Sciatic nerve (tissue), 2 donors: ENCODE measurements around the gene NIM1K. TPM values are rescaled to one million over a fixed set of nuclear protein-coding genes. Genes with fewer than 3 reads are reported as not detected.
"Not testable (repeated sequence)": the region's sequence is repeated elsewhere in the genome, so short reads cannot be mapped to it uniquely, and the experiment has no call there.

Experiments
- ATAC-seq: fragments of 200-7000 bp; cut with Tn5 transposase; one replicate; pipeline ENCODE4 v1.9.1; 2020; ENCODE audit warnings: mild to moderate bottlenecking, moderate library complexity
- DNase-seq: peaks from one replicate; pipeline ENCODE4 v3.0.0-alpha.2; 2020; ENCODE audit warnings: low spot score
- intact Hi-C: fragments of 100-400 bp; cut with DNase I; formaldehyde crosslinking; loops from one replicate; pipeline ENCODE4 v1.14.2; 2022
- total RNA-seq: library from RNA; stranded (reverse); fragmentation: NEBNext Ultra II Directional; extraction: Animal tissue kit (Norgen Biotek cat#: 25700); gene quantifications from one replicate; pipeline ENCODE4 v1.2.1, GENCODE V29; 2021
- donor health status: DM: no; HTN: no; CAD: no.
- donor health status: DM: no; HTN: no; CAD: no.

The NIM1K gene
- total RNA-seq, 1 donor from 2014 or later, result 5.4 TPM

- DNase-seq, intact Hi-C loops, ATAC-seq: not testable (repeated sequence)
Observed at GRCh38 chr5:43262269-43262668, 70.2 kb downstream of the NIM1K start.

GRCh38 chr5:43268188-43268820 lies 76.3 kb downstream of the NIM1K start:
- intact Hi-C loops, result no loop called here
- ATAC-seq, result no peak
- DNase-seq, result no peak

- DNase-seq (no peak), ATAC-seq (no peak)
- intact Hi-C loops, result no loop called here
Observed at GRCh38 chr5:43270645-43271044, 78.6 kb downstream of the NIM1K start.

GRCh38 chr5:43273552-43273951 lies 81.5 kb downstream of the NIM1K start:
- DNase-seq, result no peak
- intact Hi-C loops, result no loop called here
- no peak for ATAC-seq

DNA sequence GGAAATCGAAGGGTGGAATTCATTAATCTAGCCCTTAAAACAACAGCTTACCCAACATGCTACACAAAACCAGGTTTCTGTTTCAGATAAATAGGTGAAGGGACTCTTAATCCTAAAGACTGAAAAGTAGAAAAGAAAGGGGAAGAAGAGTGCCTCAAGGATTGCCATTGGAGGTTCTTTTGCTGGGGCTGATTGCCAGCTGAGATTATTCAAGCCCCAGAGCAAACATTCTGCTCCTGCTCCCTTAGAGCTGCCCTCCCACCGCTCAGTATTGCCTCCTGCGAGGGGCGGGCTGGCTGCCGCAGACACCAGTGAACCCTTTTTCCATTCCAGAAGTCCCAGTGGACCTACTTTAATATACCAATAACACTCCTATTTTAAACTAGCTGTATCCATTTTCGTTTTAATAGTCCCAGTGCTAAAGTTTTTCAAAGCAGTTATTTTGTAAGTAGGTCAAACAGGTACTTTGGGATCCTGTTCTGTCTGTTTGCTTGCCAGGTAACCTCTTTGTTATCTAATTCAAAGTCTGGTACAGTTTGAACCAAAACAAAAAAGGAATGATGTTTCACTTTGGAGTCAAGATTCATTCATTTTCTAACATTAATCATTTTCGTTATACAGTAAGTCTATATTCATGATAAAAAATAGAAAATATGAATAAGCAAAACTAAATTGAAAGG lies 82.5 kb downstream of the NIM1K start:
- intact Hi-C loops, result no loop called here
- ATAC-seq, result no peak

GRCh38 chr5:43275391-43275790 lies 83.4 kb downstream of the NIM1K start:
- no peak for ATAC-seq

More for the DNA sequence above, 82.5 kb downstream of the NIM1K start:
- no peak for DNase-seq

GRCh38 chr5:43279548-43280274 lies 87.7 kb downstream of the NIM1K start:
- ATAC-seq (no peak), DNase-seq (no peak)
- intact Hi-C loops, result no loop called here

More at GRCh38 chr5:43275391-43275790, 83.4 kb downstream of the NIM1K start:
- intact Hi-C loops, result no loop called here
- DNase-seq, result no peak

- intact Hi-C loops, result no loop called here
- ATAC-seq (no peak), DNase-seq (no peak)
Observed at GRCh38 chr5:43281840-43282658, 90.0 kb downstream of the NIM1K start.

- intact Hi-C loops, result no loop called here
- ATAC-seq (no peak), DNase-seq (no peak)
Observed at GRCh38 chr5:43286623-43287022, 94.6 kb downstream of the NIM1K start.

DNA sequence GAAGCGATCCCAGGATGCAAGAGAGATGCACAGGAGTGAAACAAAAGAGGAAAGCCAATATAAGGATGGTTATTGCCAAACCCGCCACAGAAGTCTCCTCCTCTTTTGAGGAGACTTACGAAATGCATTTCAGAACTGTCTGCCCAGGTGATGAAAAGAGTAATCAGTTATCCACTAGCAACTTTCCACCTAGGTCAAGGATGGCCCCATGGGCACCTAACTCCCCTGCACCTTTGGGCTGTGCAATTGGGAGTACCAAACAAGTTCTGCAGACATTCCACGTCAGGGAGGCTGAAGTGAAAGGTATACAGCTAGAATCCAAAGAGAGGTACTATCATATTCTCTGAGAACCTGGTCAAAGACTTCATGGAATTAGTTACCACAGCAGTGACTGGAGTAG lies 95.5 kb downstream of the NIM1K start:
- ATAC-seq (no peak), DNase-seq (no peak)
- intact Hi-C loops, result no loop called here

- intact Hi-C loops, result no loop called here
- ATAC-seq (no peak), DNase-seq (no peak)
Observed at GRCh38 chr5:43288269-43288831, 96.3 kb downstream of the NIM1K start.

DNA sequence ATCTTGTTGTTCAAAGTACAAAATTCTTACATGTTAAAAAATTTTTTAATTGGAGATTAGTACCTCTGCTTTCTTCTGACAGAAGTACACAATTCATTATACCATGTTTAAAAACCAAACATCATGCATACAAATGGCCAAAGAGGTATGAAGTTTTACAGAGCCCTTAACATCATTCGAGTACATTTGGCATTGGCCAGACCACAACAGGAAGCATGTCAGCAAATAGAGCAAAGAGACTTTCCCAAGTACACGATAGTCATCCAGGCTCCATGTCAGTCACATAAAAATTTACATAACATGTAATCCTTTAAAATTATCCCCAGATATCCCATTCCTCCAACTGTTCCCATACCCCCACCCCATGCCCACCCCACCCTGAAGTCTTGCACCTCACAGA lies 98.7 kb downstream of the NIM1K start:
- DNase-seq (no peak), ATAC-seq (no peak)
- intact Hi-C loops, result no loop called here

DNA sequence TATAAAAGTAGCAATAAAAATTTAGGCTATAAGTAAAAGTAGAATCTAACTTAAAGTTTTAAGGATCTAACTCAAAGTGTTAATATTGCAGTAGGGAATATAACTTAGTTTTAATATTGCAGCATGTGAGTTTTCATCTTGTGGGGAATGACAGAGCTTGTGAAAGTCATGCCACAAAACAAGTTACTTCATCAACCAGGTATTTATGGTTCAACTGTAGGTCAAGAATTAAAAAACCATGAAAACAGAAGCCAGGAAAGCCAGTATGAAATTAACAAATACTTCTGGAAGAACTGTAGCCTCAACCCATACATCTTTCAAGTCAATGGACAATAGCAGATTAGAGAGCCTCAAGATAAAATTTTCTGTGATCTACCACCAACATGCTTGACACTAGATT lies 102.2 kb downstream of the NIM1K start:
- no peak for ATAC-seq
- intact Hi-C loops, result no loop called here

GRCh38 chr5:43295202-43295601 lies 103.2 kb downstream of the NIM1K start:
- intact Hi-C loops, result no loop called here
- ATAC-seq (no peak), DNase-seq (no peak)

More for the DNA sequence above, 102.2 kb downstream of the NIM1K start:
- DNase-seq, result no peak

GRCh38 chr5:43296835-43297234 lies 104.8 kb downstream of the NIM1K start:
- DNase-seq (no peak), ATAC-seq (no peak)
- intact Hi-C loops, result no loop called here

- intact Hi-C loops, result no loop called here
- no peak for DNase-seq
- no peak for ATAC-seq
Observed at GRCh38 chr5:43298443-43298842, 106.4 kb downstream of the NIM1K start.

DNA sequence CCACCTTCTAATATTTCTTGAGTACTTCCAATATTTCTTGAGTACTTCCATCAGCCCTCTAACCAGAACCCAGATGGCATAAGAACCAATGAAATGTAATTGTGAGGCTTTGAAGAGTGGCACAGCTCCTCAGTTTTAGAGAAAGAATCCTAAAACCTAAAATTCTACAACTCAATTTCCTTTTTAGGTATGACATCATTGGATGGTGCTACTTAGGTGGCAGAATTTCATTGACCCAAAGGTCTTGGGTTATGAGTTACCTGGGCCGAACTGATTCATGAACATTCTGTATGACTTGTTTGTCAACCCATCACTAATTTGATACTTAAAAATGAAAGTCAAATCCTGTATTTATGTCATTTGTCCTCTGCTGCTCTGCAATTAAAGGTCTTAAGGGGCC lies 108.1 kb downstream of the NIM1K start:
- no peak for ATAC-seq
- no peak for DNase-seq
- intact Hi-C loops, result no loop called here

GRCh38 chr5:43301653-43302091 lies 109.6 kb downstream of the NIM1K start:
- DNase-seq, result no peak
- peak; percentile 26 for ATAC-seq
- intact Hi-C loops, result no loop called here

GRCh38 chr5:43302481-43302880 lies 110.5 kb downstream of the NIM1K start:
- DNase-seq (no peak), ATAC-seq (no peak)
- intact Hi-C loops, result no loop called here
